OCI-LY7 (cell line): ENCODE data around the gene LRBA. TPM values are rescaled to one million over a fixed set of nuclear protein-coding genes. Genes with fewer than 3 reads are reported as not detected.

Experiments
- BruUV-seq: library from RNA; stranded (reverse); fragments of 400-500 nt; replicated peaks from 2 replicates; lab custom pipeline; 2021; lab: Mats Ljungman, UMichigan
- CTCF ChIA-PET: fragments of 300-600 bp; sonication (Branson Sonifier 250); formaldehyde crosslinking; loops from one replicate; lab custom pipeline; 2022; ENCODE audit warnings: antibody characterized with exemption; ENCODE audit not compliant: unreplicated experiment; lab: Charles Lee
- POLR2A ChIA-PET: fragments of 300-600 bp; sonication (Branson Sonifier 250); formaldehyde crosslinking; loops from one replicate; lab custom pipeline; 2022; ENCODE audit warnings: antibody characterized with exemption; lab: Charles Lee
- DNase-seq: peaks from one replicate; pipeline ENCODE4 v3.0.0-alpha.2; 2015; ENCODE audit warnings: low spot score
- H2AFZ ChIP-seq: fragments of 200-600 bp; sonication (generic), shearing (Covaris generic); 2 replicates; pipeline ENCODE4 v1.6.1; 2014; ENCODE audit warnings: mild to moderate bottlenecking, antibody characterized with exemption, low read length, moderate library complexity
- H3K27ac ChIP-seq: fragments of 200-600 bp; sonication (generic); 2 replicates; pipeline ENCODE4 v1.5.1; 2014; ENCODE audit warnings: mixed run types, low read depth, mild to moderate bottlenecking, moderate library complexity, low read length, inconsistent platforms; ENCODE audit not compliant: poor library complexity, severe bottlenecking
- H3K36me3 ChIP-seq: fragments of 200-600 bp; sonication (generic); 2 replicates; pipeline ENCODE4 v1.6.1; 2014; ENCODE audit warnings: mild to moderate bottlenecking, antibody characterized with exemption, low read length, moderate library complexity, mixed read lengths; ENCODE audit not compliant: insufficient read depth
- H3K4me1 ChIP-seq: fragments of 200-600 bp; sonication (generic); 2 replicates; pipeline ENCODE4 v1.5.1; 2014; ENCODE audit warnings: mild to moderate bottlenecking, low read length; ENCODE audit not compliant: insufficient read depth, poor library complexity, severe bottlenecking
- H3K4me2 ChIP-seq: fragments of 200-600 bp; sonication (generic); 2 replicates; pipeline ENCODE4 v1.6.1; 2014; ENCODE audit warnings: mild to moderate bottlenecking, low read length
- H3K4me3 ChIP-seq: fragments of 200-600 bp; sonication (generic); 2 replicates; pipeline ENCODE4 v1.5.1; 2014; ENCODE audit warnings: mild to moderate bottlenecking, low read depth, low read length; ENCODE audit not compliant: poor library complexity, severe bottlenecking
- H3K79me2 ChIP-seq: fragments of 200-600 bp; sonication (generic); 2 replicates; pipeline ENCODE4 v1.6.1; 2016; ENCODE audit warnings: low read depth, mild to moderate bottlenecking, low read length, moderate library complexity, mixed read lengths; ENCODE audit not compliant: insufficient read depth
- H3K9me2 ChIP-seq: fragments of 200-600 bp; sonication (generic); 2 replicates; pipeline ENCODE4 v1.6.1; 2016; ENCODE audit warnings: mild to moderate bottlenecking, low read length, mixed read lengths; ENCODE audit not compliant: insufficient read depth
- H3K9me3 ChIP-seq: fragments of 200-600 bp; sonication (generic); 2 replicates; pipeline ENCODE4 v1.6.1; 2014; ENCODE audit warnings: mild to moderate bottlenecking, mixed run types, low read length, mixed read lengths
- H4K20me1 ChIP-seq: fragments of 200-600 bp; sonication (generic); 2 replicates; pipeline ENCODE4 v1.6.1; 2014; ENCODE audit warnings: mild to moderate bottlenecking, antibody characterized with exemption, low read length, moderate library complexity, mixed read lengths; ENCODE audit not compliant: insufficient read depth
- EZH2phosphoT487 ChIP-seq: fragments of 200-600 bp; sonication (generic); IDR thresholded peaks from 2 replicates; pipeline ENCODE4 v1.6.1; 2018; ENCODE audit warnings: low read depth, borderline replicate concordance, mild to moderate bottlenecking, mixed run types, antibody characterized with exemption, low read length, moderate library complexity, mixed read lengths
- intact Hi-C: fragments of 100-400 bp; cut with micrococcal nuclease; formaldehyde crosslinking; loops from one replicate; pipeline ENCODE4 v1.10.0; 2022; ENCODE audit not compliant: unreplicated experiment
- total RNA-seq, 2 experiments: library from RNA; depleted of rRNA in 1 of 2; stranded (reverse); fragments of >200 nt in 1 of 2; shearing (Covaris generic) in 1 of 2; gene quantifications; 2 replicates each; pipeline ENCODE4 v1.2.3, GENCODE V29; 2014 to 2022
- TF ChIP-seq, protein P1 (sequence below): fragments of 200-600 bp; sonication (generic); conservative IDR thresholded peaks from 2 replicates; pipeline ENCODE4 v1.5.1; 2014; ENCODE audit warnings: mild to moderate bottlenecking, antibody characterized with exemption, low read length, moderate library complexity, mixed read lengths

LRBA gene
- total RNA-seq, 2 experiments from 2014 or later = 60.4 to 66.7 TPM

DNA sequence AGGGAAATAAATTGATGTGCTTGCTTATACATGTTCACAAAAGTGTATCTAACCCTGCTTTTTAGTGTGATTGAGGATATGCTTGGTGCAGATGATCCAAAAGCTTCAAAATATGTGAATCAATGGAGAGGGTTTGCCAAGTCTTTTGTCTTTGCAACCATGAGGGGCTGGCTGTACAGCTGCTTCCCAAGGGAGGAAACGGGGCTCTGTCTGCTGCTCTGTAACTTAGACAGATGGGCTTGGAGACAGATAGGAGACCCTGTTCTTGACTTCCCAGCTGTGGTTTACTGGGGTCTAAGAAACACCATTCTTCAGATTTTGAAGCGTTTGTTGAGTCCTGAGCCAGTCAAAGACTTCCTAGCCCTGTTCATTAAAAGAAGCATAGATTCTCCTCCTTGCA lies 784.5 kb downstream of the LRBA start:
- Histone ChIP-seq H3K79me2 (no peaks in the 10 kb centered on the region), H3K9me3 (no peaks in the 10 kb centered on the region), H3K4me1 (no peaks in the 10 kb centered on the region), H3K4me2 (no peak overlapping the region), H4K20me1 (no peaks in the 10 kb centered on the region), H3K36me3 (no peaks in the 10 kb centered on the region), H3K27ac (no peak overlapping the region), H3K9me2 (no peaks in the 10 kb centered on the region), H3K4me3 (no peak overlapping the region), H2AFZ (no peak overlapping the region)
- DNase-seq = no peak
- ChIA-PET POLR2A (interaction anchor here (0.5 to 1.2 kb wide), 4 partner anchors 14 to 1646 kb away, joined by 3 to 4 read pairs (median 4); no protein-coding TSS in a partner anchor), CTCF (interaction anchor here (0.6 kb wide), 1 partner anchor 259 kb away, joined by 3 read pairs; no protein-coding TSS in a partner anchor)
- intact Hi-C loops = no loop called here
- BruUV-seq = no TSS peak
- TF ChIP-seq EZH2phosphoT487 = no peak
- TF ChIP-seq, protein P1, sequence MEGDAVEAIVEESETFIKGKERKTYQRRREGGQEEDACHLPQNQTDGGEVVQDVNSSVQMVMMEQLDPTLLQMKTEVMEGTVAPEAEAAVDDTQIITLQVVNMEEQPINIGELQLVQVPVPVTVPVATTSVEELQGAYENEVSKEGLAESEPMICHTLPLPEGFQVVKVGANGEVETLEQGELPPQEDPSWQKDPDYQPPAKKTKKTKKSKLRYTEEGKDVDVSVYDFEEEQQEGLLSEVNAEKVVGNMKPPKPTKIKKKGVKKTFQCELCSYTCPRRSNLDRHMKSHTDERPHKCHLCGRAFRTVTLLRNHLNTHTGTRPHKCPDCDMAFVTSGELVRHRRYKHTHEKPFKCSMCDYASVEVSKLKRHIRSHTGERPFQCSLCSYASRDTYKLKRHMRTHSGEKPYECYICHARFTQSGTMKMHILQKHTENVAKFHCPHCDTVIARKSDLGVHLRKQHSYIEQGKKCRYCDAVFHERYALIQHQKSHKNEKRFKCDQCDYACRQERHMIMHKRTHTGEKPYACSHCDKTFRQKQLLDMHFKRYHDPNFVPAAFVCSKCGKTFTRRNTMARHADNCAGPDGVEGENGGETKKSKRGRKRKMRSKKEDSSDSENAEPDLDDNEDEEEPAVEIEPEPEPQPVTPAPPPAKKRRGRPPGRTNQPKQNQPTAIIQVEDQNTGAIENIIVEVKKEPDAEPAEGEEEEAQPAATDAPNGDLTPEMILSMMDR = no peak

DNA sequence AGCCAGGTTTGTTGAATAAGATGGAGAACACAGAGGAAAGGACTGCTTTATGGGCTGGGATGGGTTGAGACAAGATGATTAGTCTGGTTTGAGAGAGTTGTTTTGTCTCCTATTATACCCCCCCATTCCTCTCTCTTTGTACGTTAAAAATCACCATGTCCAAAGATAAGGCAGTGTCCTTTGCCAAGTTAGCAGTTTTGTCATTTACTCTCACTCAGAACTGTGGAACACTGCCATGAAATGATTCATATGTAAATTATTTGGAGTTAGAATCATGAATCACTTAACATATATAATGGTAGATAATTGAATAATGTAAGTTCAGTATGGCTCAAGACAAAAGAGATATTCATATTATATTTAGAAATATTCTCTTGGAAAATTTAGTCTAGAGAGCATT lies 785.6 kb downstream of the LRBA start:
- TF ChIP-seq, protein P1 = no peak
- no peak for DNase-seq
- no TSS peak for BruUV-seq

DNA sequence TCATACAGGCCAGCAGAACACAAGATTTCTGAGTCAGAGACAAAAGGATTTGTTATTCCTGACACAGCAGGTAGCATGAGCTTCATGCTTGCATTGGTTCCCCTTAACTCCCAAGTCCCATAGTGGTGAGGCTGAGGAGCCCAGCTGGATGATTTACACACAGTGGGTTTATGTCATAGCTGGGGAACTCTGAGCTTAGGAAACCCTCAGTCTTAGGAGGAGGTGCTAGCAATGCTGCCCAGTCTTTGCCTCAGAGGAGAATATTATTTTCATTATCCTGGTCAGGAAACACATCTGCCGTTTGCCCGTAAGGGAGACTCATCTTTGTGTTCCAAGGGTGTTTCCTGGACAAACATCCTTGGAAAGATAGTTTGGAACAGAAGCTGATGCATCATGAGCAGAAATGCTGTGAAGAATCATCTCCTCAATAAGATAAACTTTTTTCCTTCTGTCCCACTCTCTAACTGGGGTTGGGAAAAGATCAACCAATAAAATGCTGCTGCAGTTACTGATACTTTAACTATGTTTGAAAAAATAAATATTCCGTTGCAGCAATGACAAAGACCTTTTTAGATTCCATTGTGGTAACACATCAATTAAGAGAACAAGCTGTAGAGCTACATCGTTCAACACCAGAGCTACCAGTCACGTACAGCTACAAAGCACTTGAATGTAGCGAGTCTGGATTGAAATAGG lies 790.0 kb downstream of the LRBA start:
- Histone ChIP-seq H3K27ac (no peak overlapping the region), H3K9me3 (no peaks in the 10 kb centered on the region), H2AFZ (no peak overlapping the region), H3K4me1 (no peaks in the 10 kb centered on the region), H3K4me3 (no peak overlapping the region), H3K36me3 (no peaks in the 10 kb centered on the region), H3K4me2 (no peak overlapping the region), H4K20me1 (no peaks in the 10 kb centered on the region), H3K79me2 (no peaks in the 10 kb centered on the region), H3K9me2 (no peaks in the 10 kb centered on the region)
- no TSS peak for BruUV-seq
- TF ChIP-seq, protein P1 = no peak
- no peak for TF ChIP-seq EZH2phosphoT487
- DNase-seq = no peak
- ChIA-PET CTCF (no interaction called here), POLR2A (no interaction called here)
- intact Hi-C loops = no loop called here

More for the DNA sequence above, 785.6 kb downstream of the LRBA start:
- Histone ChIP-seq H3K4me2 (no peak overlapping the region), H3K9me3 (no peaks in the 10 kb centered on the region), H3K36me3 (no peaks in the 10 kb centered on the region), H4K20me1 (no peaks in the 10 kb centered on the region), H3K27ac (no peak overlapping the region), H3K4me3 (no peak overlapping the region), H2AFZ (no peak overlapping the region), H3K9me2 (no peaks in the 10 kb centered on the region), H3K79me2 (no peaks in the 10 kb centered on the region), H3K4me1 (no peaks in the 10 kb centered on the region)
- intact Hi-C loops = no loop called here
- POLR2A ChIA-PET = no interaction called here
- CTCF ChIA-PET = no interaction called here
